NCI-H510A treated with DMSO at 0.1 percent for 48 hours (cell line): ENCODE results near the gene ALKBH3.

Experiments
- DNase-seq: peaks from one replicate; lab custom pipeline; 2025; lab: John Stamatoyannopoulos, UW

ALKBH3 gene

DNA sequence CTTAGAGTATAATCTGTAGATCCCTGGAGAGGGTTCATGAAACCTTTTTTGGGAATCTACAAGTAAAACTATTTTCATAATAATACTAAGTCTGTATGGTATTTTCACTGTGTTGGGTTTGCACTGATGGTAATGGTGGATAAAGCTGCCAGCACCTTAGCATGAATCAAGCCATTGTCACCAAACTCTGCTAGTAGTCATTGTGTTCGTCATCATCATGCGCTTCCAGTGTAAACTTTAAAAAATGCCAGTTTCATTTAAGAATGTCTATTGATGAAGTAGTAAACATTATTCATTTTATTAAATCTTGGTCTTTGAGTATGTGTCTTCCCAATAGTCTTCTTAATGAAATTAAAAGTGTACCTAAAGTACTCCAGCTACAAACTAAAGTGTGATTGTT, 15.0 kb downstream of the ALKBH3 start:
- no peak for DNase-seq

DNA sequence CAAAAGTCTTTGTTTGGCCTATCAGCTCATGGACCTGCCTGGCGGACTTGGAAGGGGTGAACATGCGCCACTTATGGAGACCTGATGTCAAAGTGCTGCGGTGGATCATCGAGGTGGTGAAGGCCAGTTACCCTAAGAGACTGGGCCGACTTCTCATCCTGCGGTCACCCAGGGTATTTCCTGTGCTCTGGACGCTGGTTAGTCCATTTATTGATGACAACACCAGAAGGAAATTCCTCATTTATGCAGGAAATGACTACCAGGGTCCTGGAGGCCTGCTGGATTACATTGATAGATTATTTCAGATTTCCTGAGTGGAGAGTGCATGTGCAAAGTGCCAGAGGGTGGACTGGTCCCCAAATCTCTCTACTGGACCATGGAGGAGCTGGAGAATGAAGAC, 17.9 kb downstream of the ALKBH3 start:
- DNase-seq: no peak

DNA sequence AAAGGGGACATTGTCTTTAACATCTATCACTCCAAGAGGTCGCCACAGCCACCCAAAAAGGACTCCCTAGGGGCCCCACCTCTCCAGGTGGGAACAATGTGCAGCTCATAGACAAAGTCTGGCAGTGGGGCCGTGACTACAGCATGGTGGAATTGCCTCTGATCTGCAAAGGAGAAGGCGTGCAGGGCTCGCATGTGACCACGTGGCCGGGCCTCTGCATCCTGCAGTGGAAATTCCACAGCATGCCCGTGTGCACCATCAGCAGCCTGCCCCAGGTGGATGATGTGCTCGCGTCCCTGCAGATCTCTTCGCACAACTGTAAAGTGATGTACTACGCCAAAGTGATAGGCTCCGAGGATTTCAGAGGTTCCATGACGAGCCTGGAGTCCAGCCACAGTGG, 18.5 kb downstream of the ALKBH3 start:
- DNase-seq: no peak

DNA sequence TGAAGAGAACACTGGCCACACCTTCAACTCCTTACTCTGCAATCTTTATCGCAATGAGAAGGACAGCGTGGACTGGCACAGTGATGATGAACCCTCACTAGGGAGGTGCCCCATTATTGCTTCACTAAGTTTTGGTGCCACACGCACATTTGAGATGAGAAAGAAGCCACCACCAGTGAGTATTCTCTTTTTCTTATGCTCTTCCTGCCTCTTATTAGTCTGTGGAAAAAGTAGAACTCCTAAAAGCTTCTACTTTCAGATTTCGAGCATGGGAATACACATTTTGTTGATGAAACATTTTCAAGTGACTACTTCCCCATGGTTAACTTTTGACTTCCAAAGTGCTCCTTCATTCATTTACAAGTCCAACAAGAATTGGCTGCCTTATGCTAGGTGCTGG, 20.9 kb downstream of the ALKBH3 start:
- DNase-seq: no peak

DNA sequence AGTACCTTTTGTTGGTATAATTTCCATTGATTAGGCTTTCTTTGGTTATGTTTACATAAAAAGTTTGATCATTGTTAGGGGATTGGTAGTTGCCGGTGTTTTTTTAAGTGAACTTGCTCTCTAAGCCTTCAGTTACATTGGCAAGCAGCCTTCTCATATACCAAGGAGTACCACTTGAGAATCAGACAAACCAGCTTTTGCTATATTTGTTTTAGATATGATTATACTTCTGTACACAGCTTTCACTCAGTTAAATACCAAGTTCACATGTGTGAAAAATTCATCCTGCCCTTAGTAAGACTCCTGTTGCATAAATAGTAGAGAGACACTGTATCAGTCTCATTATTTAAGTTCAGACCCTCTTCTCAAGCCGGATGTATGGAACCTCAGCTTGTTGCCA, 22.4 kb downstream of the ALKBH3 start:
- no peak for DNase-seq

DNA sequence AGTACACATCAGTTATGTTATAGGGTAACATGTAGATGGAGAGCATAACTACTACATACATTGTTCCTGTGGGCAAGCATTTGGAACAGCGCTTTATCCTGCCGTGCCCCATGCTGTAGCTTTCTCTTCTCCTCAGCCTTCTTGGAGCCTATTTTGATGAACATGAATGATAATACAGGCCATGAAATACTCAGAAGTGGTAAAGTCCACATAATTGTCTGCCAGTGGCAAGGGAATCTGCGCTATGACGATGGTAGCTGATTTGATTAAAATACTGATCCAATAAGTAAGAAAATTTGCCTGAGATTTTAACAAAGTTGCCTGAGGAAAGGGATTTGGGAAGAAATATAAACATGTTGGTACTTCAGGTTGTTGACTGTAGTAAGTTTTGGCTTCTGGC, 23.3 kb downstream of the ALKBH3 start:
- DNase-seq: no peak

DNA sequence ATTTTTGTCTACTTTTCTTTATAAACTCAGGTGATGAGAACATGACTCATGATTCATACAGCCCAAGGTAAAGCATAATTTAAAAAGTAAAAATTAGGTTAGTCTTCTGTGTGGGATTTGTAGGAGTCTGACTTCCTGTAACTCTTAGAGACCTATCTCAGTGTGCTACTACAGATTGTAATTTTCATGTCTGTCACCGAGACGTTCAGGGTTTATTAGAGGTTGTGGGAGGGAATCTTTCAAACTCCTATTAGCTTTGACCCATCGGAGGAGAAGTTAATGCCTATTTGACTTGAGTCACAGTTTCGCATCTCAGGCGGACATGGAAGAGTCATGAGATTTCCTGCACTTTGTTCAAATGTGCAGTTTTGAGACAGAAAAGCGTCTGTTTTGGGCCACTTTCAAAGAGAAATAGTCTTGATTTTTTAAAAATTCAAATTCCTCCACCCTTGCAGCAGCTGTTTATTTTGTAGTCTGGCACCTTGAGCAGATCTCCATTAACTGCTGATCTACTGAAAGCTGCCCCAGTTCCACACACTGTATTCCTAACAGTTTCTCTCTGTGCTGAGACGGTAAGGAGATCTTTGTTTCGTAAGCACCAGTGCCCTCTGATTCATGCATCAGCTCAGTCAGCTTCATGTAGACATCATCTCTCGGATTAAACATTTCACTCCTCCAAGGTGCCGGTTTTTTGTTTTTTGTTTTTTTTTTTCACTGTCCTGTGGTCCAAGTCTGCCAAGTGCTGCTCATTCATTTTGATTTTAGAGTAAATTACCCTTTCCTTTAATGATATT, 24.3 kb downstream of the ALKBH3 start:
- no peak for DNase-seq

DNA sequence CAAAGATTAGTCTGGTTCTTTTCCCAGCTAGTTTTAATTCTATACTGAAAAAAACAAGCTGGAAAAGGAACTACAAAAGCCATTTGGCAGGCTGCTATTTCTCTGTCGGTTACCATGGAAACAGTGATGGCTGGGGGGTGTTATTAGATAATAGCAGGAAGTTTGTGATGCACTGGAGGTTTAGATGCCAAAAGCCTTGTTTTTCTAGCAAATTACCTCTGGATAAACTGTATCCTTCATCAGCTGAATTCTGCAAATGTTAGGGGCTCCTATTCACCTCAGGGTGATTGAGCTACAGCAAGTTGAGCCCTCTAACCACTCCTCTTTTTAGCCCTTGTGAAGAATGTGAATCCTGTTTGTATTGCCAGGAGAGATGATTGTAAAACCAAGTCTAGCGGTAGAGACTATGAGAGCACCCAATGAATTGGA, 25.2 kb downstream of the ALKBH3 start:
- no peak for DNase-seq

DNA sequence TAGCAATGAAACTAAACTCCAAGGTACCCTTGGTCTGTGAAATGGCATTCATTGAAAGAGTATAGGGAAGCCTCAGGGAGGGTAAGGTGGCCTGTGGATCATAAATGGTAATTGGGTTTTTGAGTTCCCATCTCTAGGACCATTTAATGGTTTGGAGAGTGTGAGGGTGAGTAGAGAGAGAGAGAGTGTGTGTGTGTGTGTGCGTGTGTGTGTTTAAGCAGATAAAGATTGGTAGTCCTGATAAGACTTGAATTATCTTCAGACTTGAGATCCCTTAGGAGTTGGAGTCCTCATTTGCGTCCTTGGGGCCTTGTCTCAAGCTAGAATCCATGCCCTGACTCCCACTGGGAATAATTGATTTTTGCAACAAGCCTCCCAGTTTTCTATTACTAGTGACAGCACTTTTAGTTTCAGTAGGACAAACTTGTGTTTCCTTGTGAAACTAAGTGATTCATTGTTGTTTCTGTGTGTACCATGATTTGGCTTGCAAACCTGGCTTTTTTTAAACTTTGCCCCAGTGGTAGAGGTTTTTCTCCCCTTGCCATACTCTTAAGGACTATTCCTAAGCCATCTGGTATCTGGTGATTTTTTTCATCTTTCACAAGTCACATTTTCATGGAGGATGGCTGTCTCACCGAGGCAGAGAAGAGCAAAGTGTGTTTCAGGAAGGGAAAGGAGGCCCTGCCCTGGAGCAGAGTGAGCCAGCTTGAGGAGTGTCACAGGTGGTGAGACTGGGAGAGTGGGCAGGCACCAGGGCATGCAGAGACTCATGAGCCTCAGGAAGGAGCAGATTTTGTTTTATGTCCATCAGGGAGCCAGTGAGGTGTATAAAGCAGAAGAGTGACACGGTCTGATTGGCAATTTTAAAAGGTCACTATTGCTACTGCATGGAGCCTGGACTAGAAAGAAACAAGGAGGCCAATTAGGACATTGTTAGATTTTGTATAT, 26.7 kb downstream of the ALKBH3 start:
- no peak for DNase-seq

DNA sequence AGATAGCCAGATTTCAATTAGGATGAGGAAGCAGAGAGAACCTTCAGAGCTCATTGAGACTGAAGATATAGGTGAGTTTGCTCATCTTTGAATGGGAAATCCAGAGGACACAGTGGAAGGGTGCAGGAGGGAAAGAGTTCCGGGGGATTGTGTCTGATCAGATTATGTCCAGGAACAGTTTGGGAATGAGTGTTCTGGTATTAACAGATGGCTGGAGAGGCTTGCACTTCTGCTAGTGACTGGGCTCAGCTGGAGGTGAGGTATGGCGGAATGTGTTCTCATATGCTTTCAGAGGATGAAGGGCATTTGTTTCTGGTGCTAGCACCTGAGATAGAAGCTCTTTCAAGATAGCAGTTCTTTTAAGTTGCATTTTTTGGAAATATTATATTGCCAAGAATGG, 27.6 kb downstream of the ALKBH3 start:
- DNase-seq: no peak

DNA sequence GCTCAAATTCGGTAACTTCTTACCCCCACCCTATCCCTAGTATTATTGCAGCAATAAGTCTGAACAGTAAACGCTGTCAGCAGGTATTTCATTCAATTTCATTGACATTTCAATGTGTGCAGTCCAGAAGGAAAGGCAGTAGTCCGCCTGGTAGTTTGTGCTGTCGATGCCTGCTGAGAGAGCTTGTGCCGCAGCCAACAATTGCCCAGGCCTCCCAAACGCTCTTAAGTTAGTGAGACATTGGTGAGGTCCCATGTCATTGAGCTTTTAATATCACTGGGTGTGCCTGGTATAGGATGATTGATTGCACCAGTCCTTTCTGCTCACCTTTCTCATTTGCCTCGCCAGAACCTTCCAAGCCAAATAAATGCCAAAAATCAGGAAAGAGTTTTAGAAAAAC, 28.1 kb downstream of the ALKBH3 start:
- no peak for DNase-seq

DNA sequence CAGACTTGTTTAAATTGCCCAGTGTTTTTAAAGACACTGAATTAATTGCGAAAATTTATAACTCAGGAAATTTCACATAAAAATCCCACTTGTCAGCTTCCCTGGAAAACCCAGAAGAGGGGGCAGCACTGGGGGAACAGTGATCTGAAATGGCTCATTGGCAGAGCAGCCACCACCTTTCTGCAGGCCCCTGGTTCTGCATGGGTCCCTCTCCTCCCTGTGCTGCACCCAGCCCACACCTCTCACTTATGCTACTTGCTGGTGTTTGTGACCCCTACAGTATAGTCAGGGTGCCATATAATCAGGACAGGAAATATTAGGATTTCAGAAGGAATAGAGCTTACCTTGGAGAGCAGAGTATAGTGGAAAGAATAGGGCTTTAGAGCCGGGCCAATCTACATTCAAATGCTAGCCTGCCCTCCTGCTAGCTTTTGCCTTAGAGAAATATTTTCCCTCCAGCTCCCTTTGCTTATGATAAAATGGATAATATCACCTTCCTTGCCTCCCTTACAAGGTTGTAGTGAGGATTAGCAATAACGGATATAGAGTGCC, 33.3 kb downstream of the ALKBH3 start:
- DNase-seq: no peak

DNA sequence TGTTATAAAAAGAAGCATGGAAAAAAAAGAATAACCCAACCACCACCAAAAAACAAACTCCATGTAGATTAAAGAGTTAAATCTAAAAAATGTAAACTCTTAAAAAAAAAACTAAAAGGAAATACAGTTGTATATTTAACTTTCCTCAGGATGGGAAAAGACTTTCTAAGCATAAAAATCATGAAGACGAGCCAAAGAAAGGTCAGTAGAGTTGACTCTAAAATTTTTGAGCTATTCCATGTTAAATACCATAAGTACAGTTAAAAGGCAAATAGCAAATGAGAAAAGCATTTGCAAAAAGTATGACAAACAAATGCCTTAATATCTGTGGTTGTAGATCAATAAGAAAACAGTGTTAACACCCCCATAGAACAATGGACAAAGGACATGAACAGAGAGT, 33.8 kb downstream of the ALKBH3 start:
- no peak for DNase-seq

DNA sequence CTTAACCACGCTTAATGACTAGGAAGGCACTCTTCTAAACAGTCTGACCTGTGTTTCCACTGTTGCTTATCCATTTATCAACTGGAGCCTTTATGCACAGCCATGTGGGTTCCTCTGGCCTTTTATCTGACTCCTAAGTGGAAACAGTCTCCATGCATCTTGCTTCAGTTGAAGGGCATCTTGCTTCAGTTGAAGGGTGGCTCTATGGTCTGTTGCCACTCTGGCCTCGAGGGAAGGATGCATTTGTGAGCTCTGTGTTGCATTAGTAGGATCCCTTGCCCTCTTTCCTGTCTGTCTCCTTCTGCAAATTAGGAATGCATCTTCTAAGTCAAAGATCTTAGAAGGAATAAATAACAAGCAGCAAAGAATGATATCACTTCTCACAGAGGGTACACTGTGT, 36.0 kb downstream of the ALKBH3 start:
- DNase-seq: no peak

DNA sequence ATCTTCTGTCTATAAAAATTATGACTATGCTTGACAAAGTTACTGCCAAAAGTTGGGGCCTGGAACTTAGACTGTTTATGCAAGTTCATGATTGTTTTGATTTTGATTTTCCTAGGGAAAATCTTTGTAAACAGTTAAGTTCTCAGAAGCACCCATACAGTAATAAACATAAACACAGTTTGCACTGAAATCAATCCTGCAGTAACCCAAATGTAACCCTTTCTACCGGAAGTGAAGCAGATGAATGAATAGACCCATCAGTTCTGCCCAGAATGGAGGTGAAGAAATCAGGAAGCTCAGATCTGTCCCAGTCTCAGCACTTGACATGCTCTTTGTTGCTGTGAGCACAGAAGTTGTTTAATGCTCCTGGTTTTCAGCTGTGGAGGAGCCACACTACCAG, 37.2 kb downstream of the ALKBH3 start:
- DNase-seq: no peak

DNA sequence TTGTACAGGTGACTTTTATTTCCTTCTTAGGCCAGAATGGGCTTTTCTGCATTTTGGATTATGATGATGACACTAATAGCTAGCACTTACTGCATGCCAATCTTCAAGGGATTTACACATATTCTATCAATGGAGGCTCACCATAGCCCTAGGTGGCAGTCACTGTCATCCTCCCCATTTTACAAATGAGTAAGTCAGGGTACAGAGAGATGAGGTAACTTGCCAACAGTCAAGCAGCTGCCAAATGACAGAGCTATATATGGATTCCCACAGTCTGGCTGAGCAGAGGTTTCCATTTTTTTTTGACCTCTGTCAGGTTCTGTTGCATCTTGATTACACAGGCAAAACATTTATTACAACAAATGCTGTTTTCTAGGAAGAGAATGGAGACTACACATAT, 38.0 kb downstream of the ALKBH3 start:
- no peak for DNase-seq

DNA sequence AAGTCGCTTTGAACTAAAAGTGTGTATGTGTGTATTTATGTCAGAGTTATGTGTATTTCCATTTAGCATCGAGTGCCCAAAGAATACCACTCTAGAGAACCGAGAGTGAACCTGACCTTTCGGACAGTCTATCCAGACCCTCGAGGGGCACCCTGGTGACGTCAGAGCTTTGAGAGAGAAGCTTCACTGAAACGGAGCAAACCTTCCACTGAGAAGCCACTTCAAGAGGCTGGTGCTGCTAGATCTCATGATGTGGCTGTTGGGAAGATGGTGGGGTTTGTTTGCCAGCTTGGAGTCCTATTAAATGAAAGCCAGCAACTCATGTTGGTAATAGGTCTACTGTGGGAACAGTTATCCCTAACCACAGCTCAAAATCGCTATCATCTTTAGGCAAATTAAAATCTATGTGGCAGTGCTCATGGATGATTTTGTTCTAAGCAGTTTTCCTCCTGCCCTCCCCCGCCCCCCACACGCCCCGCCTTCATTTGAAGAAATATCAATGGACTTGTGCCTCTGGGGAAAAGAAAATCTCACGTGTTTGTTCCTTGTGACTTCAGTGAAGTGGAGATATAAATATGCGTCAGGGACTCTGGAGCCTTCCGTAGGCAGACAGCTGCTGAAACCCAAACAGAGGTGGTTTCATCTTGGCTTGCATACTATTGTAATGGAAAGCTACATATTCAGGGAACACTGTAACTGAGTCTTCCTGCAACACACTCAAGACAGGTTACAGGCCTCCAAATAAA, 39.4 kb downstream of the ALKBH3 start:
- DNase-seq: no peak

DNA sequence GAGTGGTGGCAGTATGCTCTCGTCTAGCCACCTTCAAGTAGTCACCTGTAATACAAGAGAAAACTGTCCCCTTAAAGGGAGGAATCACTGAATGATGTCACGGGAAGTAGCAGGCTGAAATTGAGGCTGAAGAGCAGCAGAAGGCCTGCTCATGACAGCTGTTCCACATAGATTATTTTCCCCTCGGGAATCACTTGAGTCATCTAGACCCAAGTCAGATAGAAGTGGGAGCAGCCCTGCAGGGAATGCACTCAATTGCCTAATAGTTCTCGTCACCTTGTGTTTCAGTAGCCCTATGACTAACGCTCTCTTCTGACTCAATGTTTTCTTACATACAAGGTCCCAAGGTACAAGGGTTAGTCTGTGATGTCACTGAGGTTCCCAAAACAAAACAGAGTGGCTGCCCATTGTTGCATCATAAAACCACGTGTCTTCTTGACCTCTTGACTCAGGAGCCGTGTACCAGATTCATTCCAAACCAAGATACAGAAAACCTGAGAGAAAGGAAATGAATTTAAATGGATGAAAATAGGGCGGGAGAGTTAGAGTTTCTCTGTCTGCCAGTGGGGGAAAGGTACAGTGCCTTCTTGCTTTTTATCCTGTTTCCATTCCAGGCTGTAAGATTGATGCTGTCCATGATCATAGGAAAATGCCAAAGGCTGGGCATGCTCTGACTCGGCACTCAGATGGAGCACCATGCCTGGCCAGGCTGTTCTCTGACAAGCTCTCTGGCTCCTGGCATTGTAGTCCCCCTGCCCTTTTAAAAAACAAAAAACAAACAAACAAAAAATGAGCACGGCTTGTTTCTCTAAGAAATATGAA, 40.2 kb downstream of the ALKBH3 start:
- no peak for DNase-seq

DNA sequence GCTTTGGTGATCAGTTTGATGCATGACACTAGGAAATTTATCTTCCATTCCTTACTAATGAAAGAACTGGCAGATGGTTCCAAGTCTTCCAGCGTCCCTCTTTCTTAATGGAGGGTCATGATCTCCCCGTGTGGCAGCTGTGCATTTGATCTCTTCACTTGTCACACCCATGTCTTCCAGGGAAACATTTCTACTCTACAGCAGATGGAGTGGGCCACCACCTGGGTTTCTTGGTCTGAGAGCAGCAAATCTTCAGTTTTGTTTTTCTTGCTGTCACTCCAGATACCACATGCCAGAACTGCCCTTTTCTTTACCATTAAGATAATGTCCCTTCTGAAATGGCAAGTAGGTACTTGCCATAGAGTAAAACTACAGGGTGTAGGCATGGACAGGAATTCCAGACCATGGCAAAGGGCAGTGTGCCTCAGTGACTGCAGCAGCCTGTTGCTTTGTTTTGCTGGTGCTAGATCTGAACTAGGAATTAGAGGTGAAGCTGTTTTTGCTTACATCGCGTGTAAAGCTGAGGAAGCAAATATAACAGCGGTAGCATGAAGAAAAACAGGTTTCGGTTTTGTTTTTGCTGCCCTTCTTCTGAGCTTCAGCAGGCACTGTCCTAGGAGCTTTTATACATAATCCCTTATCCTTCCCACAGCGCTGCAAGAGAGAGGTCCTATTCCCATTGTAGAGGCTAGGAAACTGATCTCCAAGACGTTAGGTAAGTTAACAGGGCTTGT, 41.1 kb downstream of the ALKBH3 start:
- DNase-seq: no peak

DNA sequence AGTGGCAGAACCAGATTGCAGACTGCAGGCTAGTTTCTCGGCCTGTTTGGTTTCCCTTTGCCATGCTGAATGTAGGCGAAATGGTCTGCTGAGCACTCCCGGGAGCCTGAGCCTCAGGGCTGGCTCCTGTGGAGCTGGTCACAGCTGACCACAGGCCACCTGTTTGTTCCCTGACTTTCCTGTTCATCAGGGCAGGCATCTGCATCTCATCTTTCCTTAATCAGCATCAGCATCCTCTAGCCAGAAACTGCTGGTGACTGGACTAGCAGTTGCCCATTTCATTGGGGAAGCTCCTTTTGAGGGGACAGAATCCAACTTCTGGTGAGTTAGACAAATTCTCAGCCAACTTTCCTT, 41.6 kb downstream of the ALKBH3 start:
- DNase-seq: no peak
